Measurements from ENCODE around the gene GRPEL2.
"Not testable (repeated sequence)": the region's sequence is repeated elsewhere in the genome, so short reads cannot be mapped to it uniquely, and the experiment has no call there.

The GRPEL2 gene

GRCh38 chr5:149376711-149377447 lies 31.6 kb downstream of the GRPEL2 start:
- DNase-seq (ENCODE audit: low spot score): no peak

DNA sequence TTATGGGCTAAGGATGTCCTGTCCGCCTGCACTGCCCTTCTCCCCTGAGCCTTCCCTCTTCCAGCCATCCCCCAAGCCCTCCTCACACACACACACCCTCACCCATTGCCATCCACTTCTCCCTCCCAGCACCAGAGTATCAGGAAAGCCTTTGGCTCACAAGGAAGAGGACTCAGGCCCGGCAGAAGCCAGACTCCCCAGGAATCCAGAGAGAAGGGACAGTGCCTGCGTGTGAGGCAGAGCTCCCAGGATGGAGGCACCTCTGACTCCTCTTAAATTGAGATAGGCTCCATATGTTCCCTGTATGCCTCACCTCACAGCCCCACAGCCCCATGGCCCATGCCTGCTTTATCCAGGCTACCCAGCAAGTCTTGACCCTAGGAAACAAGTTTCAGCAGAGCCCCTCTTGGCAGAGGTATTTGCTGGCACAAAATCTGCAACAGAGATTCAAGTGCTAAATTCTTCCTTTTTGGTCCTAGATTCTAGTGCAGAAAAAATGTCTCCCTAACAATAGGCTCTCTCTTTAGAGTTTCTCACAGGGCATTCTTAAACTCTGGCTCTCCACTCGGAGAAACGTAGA lies 33.0 kb downstream of the GRPEL2 start:
- no peak for DNase-seq (ENCODE audit: low spot score)

DNA sequence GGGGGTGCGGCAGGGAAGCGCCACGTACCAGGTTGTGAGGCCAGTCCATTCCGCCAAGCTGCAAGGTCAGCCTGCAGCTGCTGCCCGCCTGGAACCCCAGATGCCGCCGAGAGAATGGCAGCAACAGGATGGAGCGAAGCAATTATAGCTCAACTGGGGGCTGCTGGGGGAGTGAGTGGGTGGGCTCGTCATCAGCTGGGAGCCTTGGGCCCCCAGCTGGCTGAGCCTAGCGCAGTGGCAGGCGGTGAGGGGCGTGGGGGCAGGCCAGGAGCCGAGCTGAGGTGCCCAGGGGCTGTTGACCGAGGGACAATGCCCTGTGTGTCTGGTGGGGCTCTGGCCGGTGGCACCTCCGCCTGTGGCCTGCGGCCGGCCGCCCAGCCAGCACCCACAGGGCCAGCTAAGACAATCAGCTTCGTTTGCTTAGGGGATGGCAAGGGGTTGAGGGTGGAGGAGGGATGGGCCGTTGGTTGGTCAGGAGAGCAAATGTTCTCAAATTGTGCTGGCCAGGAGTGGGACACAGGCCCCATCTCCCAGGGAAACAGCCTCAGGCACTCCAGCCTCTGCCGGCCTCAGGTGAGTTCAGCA lies 34.0 kb downstream of the GRPEL2 start, which contains the start of gene IL17B:
Gene IL17B (minus strand): TSS at position 116 of the 585 bp plus-strand sequence. CDS start 67 bp downstream, at position 49.
- no peak for DNase-seq (ENCODE audit: low spot score)

GRCh38 chr5:149379818-149380374 lies 34.6 kb downstream of the GRPEL2 start:
- no peak for DNase-seq (ENCODE audit: low spot score)

DNA sequence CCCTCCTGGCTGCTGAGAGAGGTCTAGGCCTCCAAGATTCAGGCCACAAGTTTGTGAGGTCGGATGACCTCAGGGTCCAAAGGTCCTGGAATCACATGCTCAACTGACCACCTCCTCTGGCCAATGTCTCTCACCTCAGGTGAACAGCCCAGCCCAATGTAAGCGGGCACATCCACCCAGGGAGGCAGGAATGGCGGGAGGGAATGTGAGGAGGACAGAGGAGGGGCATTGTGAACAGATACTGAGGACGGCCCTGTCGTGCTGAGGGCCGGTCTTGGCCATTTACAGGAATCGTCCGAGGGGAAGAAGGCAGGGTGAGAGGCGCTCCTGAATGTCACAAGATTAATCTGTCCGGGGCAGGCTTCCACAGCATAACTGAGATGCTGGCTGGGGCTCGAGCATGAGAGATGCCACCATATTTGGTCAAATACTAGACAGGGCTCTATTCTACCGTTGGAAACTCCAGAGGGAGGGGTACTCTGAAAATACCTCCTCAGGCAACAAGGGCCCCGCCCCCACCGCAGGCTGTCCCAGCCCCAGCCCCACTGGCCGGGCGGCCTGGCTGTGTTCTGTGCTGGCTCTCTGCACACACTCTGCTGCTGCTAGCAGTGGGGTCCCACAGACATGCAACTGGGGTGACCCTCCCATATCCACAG lies 35.3 kb downstream of the GRPEL2 start:
- no peak for DNase-seq (ENCODE audit: low spot score)

DNA sequence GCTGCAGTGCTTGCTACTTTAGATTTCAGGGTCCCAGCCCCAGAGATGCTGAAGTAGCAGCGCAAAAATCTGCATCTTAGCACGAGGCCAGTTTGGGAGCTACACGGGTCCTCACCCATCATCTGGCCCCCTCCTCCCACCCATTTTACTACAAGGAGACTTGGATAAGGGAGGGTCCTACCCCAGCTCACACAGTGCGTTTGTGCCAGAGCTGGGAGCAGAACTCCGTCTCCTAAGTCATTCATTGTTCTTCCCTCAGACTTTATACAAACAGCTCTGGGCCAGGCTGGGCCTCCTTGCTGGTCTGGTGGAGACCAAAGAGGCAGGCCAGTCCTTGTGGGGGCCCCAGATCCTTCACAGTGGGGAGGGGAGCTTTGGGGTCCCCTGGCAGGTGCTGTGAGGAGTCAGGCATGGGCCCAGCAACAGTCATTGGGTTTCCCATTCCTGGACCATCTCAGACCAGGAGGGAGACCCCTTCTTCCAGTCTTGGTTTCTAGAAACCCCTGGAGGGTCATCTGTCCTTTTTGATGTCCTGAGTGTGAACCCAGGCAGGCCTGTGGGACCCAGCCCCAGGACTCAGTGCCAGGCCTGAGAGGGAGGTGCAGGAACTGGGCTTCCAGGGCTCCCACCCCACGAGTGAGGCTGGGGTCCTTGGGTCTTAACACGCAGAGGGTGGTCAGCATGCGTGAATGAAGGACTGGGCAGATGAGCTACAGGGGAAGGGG lies 36.1 kb downstream of the GRPEL2 start:
- DNase-seq (ENCODE audit: low spot score): no peak

DNA sequence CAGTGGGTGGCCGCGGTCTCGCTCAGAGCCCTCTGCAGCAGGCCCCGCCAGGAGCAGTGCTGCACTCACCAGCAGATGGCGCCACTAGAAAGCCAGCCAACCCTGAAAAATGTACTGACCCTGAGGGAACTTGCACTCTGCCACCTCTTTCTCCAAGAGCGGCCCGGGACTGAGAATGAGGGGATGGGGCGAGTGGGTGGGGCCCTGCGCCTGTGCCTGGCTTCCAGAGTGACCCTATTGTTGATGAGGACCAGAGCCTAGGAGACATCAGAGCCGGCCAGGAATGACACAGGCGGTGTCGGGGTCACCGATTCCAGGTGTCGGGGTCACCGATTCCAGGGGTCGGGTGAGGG lies 36.7 kb downstream of the GRPEL2 start:
- peak; percentile 63 for DNase-seq (ENCODE audit: low spot score)

GRCh38 chr5:149382517-149383220 lies 37.4 kb downstream of the GRPEL2 start:
- no peak for DNase-seq (ENCODE audit: low spot score)

- no peak for DNase-seq (ENCODE audit: low spot score)
These were observed 38.1 kb downstream of the GRPEL2 start for GRCh38 chr5:149383399-149383798.

GRCh38 chr5:149386166-149386565 lies 40.9 kb downstream of the GRPEL2 start:
- DNase-seq (ENCODE audit: low spot score): no peak

- no peak for DNase-seq (ENCODE audit: low spot score)
These were observed 41.9 kb downstream of the GRPEL2 start for GRCh38 chr5:149387081-149387631.

- no peak for DNase-seq (ENCODE audit: low spot score)
These were observed 42.7 kb downstream of the GRPEL2 start for GRCh38 chr5:149387982-149388381.

DNA sequence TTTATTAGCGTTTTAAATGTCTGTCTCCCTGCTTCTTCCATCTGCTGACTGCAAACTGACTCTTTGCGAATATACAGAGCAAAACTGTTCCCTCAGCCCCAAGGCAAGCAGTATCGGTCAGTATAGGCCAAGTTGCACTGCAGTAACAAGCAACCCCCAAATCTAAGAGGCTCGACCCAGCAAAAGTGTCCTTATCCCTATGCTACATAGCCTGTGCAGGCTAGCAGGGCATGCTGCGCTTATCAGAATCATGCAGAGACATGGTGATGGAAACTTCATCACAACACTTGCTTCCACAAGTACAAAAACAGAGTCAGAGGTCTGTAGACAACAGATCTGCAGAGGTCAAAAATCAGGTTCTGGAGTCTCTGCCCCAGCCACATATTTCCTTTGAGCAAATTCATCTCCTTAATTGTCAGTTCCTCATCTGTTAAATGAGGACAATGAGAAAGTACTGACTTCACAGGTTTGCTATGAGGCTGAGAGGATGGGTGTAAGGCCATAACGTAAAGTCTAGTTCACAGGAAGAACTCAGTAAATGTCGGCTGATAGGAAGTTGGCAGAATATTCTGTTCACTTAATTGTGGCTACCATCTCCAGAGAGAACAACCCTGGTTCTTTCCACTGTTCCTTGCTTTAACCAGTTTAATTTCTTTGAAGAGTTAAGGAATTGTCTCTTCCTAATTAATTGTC lies 43.3 kb downstream of the GRPEL2 start:
- DNase-seq (ENCODE audit: low spot score): no peak

DNA sequence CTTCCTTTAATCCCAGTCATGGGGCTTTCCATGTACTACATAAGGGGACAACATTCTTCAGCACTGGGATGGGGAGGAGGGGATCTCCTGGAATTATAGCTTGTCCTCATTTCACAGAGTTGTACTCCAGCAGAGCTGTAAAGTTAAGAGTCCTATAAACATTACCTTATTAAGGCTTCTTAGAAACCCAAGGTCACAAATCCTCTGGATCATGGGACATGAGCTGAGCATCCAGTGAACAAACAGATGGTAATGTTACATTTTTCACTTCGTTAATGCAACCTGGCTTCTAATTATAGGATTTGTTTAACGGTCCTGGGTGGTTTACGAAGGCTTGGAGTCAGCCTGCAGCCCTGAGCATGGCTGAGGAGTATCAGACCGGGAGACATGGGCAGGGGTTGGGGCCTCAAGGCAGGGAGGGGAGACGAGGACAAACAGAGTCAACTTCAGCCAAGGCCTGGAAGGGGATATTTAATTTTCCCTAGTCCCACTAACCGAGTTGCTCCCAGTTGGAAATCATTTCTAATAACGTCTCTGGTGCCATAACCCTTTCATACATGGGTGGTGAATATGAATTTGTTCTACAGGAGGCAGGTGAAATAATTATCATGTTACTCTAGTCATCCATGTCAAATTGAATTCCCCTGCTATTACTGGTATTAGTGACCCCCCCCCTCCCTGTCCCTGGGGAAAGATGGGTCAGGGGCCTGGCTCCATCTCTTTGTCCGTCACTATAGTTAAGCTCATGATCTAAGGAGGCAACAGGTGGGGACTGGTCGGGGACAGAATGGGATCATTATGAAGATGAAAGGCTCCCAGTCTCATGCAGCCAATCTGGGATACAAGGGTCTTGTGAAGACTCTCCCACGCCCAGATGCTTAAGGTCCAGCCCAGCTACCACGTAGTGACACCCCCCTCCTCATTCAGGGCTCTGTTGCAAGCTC lies 44.5 kb downstream of the GRPEL2 start:
- no peak for DNase-seq (ENCODE audit: low spot score)

GRCh38 chr5:149391076-149391475 lies 45.8 kb downstream of the GRPEL2 start:
- DNase-seq (ENCODE audit: low spot score): not testable (repeated sequence)

- DNase-seq (ENCODE audit: low spot score): no peak
These were observed 46.2 kb downstream of the GRPEL2 start for GRCh38 chr5:149391524-149391923.

GRCh38 chr5:149392718-149393117 lies 47.4 kb downstream of the GRPEL2 start:
- DNase-seq (ENCODE audit: low spot score): no peak

- not testable (repeated sequence) for DNase-seq (ENCODE audit: low spot score)
These were observed 49.7 kb downstream of the GRPEL2 start for GRCh38 chr5:149394996-149395395.

GRCh38 chr5:149397530-149397929 lies 52.2 kb downstream of the GRPEL2 start:
- no peak for DNase-seq (ENCODE audit: low spot score)

Measured in Ammon's horn (tissue), 1 donor.